ENCODE measurements around the gene MYL11.

Gene MYL11

DNA sequence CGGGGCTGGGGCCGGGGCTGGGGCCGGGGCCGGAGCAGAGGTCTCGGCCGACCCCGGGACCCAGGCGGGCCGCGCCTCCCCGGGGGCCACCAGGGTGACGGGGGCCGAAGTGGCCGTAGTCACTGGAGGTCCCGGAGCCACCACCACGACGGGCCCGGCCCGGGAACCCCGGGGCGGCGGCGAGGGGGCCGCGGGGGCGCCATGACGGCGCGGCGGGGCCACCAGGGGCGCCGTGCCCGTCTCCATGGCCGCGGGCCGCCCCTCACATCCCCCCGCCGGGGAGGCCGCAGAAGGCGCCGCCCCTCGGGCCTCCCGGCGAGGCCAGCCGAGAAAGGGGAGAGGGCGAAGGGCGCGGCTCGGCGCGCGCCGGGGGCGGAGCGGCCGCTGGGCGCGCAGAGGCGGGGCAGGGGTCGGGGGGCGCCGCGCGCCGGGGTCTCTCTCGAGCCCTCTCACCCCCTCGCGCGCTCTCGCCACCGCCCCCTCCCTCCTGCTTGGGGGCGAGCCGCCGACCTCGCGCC is 4.6 kb upstream of the MYL11 start:
- DNase-seq, result no peak

GRCh38 chr16:30370456-30371247 is 4.0 kb upstream of the MYL11 start, which contains the start of gene TBC1D10B:
Gene TBC1D10B, minus strand, starts transcription at chr16:30370494. Its CDS starts 311 bp downstream, at chr16:30370183.
- peak; percentile 86 to 100 (median 100) for DNase-seq

GRCh38 chr16:30371248-30371816 is 3.3 kb upstream of the MYL11 start:
- DNase-seq, result no peak

GRCh38 chr16:30372038-30372712 is 2.4 kb upstream of the MYL11 start:
- peak in 1 of 56 donors; percentile 36 for DNase-seq

GRCh38 chr16:30372725-30373124 is 1.9 kb upstream of the MYL11 start:
- DNase-seq, result no peak

- DNase-seq, result no peak
These were observed 1.3 kb downstream of the MYL11 start for GRCh38 chr16:30375864-30376263.

- no peak for DNase-seq
These were observed 1.9 kb downstream of the MYL11 start for GRCh38 chr16:30376461-30376902.

DNA sequence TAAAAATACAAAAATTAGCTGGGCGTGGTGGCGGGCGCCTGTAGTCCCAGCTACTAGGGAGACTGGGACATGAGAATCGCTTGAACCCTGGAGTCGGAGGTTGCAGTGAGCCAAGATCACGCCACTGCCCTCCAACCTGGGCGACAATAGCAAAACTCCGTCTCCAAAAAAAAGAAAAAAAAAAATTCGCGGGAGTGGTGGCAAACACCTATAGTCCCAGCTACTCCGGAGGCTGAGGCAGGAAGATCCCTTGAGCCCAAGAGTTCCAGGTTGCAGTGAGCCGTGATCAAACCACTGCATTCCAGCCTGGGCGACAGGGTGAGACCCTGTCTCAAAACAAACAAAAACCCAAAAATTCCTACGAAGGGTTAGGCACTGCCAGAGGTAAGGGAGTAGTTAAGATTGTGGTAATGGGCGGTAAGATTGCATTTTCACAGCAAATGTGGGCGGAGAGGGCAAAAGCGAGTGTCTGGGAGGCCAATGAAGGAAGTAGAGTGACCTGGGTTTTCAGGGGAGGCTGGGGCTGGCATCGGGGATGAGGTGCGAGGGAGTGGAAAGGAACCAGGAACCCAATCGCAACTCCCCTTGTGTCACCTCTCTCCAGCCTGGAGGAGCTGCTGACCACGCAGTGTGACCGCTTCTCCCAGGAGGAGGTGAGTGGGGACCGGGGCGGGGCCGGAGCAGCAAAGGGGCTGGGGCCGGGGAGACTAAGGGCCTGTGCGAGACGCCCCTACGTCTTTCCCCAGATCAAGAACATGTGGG is 2.6 kb downstream of the MYL11 start:
- DNase-seq, result peak in 2 of 56 donors; percentile 76 to 84

DNA sequence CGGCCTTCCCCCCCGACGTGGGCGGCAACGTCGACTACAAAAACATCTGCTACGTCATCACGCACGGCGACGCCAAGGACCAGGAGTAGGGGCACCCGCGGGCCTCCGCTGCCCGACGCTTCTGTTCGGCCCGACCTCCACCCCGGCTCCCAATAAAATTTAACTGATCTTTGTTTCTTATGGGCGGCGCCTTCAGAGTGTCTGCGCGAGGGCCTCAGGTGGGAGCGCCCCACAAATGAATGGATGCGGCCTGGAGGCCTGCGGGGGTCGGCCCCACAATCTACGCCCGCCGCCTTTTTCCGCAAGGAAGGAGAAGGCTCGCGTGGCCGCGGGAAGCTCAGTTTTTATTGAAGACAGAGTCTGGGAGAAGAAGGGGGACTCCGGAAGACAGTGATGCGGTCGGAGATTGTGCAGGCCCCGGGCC is 3.2 kb downstream of the MYL11 start:
- peak in 55 of 56 donors; percentile 59 to 96 (median 87) for DNase-seq

DNA sequence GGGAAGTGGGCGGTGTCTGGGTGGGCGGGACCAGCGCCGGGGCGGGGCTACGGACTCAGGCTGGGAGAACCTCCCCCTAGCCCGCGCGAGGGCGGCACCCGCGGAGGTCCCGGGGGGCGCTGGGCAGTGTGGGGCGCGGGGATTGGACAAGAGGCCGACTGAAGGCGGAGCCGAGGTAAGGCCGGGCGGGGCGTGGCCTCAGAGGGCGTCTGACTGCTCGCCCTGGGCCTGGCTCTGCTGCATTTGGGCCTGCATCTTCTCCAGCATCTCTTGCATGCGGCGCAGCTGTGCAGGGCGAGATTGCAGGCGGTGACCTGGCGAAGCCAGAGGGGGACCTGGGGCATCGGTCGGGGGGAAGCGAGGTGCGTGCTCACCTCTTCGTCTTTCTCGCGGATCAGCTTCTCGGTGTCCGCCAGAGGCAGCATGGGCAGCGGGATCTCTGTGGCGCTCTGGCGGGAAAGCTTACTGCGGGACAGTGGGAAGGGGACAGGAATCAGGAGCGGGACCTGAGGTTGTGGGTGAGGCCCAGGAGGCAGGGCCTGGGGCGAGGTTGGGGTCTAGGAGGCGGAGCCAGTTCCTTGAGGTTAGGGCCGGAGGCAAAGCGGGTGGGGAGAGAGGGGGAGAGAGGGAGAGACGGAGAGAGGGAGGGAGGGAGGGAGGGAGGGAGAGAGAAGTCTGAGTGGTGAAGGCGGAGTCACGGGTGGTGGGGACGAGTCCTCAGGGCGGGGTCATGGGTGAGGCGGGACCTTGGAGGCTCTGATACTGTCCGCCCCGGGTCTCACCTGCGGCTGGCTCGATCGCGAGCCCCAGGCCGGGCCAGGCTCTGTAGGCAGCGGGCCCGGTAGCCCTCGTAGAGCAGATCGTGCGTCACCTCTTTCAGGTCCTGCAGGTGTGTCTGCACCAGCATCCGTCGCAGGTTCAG is 3.9 kb downstream of the MYL11 start:
- DNase-seq, result peak; percentile 84 to 100 (median 99)

DNA sequence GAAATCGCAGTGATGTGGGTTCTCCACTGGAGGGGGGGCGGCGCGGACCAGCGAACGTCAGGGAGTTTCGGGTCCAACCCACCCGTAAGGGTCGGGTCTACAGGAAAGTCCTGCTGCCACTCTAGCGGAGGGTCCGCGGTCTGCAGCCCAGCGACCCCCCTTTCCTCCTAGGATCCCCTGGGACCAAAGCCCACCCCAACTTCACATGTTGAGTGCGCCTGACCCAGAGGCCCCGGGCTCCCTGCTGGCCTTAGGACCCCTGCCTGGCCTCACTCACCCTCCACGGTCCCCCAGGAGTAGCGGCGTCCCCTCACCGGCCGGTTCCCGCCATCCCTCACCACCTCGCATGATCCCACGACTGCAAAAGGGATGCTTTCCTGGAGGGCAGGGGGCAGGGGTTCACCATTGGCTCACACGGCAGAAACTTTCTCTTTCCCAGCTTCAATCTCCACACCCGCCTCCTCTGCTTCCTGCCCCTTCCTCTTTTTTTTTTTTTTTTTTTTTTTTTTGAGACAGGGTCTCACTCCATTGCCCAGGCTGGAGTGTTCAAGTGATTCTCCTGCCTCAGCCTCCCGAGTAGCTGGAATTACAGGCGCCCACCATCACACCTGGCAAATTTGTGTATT is 4.7 kb downstream of the MYL11 start:
- DNase-seq, result no peak

DNA sequence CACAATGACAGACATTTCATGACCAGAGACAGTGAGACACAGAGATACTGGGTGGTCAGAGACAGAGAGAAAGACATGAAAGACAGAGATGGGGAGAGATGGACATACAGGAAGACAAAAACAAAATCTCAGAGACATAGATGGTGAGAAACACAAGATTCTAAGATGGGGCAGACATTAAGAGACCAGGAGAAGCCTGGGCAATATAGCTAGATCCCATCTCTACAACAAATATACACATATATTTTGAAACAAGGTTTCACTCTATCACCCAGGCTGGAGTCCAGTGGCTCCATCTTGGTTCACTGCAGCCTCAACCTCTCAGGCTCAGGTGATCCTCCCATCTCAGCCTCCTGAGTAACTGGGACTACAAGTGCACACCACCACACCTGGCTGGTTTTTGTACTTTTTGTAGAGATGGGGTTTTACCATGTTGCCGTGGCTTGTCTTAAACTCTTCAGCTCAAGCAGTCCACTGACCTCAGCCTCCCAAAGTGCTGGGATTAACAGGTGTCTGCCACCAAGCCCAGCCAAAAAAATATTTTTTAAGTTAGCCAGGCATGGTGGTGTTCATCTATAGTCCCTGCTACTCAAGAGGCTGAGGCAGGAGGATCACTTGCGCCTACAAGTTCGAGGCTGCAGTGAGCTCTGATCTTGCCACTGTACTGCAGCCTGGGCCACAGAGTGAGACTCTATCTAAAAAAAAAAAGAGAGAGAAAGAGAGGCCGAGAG is 5.6 kb downstream of the MYL11 start:
- DNase-seq, result no peak

- no peak for DNase-seq
These were observed 6.2 kb downstream of the MYL11 start for GRCh38 chr16:30380803-30381208.

DNA sequence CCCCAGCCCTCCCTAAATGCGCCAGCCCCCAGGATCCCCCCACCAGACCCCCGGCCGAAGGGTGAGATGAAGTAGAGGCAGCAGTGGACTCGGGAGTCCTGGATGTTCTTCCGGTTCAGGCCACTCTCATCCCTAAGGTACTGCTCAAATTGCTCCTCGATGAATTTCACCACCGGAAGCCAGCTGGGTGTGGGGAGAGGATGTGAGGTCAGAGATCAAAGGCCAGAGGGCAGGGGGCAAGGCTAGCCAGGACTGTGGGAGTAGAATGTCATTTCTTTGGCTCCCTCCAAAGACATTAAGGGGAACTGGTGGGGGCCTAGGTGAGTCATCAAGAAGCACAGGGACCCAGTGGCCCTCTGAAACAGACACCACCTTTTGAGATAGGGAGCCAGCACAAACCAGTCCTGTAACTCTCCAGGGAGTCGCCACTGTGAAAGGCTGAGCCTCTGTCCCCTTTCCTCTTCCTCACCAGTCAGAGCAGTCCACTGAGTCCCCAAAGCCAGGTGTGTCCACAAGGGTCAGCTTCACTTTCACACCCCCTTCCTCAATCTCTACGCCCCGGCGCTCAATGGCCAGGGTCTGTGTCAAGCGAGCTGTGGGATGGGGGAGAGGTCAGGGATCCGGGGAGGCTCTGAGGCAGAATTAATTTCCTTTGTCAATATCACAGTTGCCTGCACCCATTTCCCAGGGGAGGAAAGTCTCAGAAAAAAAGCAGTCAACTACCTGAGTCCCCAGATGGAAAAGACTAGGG is 6.9 kb downstream of the MYL11 start:
- DNase-seq, result no peak

- DNase-seq, result no peak
These were observed 7.7 kb downstream of the MYL11 start, which contains the start of gene SEPTIN1 for GRCh38 chr16:30382111-30382881. Gene SEPTIN1, minus strand, starts transcription at chr16:30382561. Its CDS starts 19 bp downstream, at chr16:30382542.

- DNase-seq, result no peak
These were observed 8.9 kb downstream of the MYL11 start for GRCh38 chr16:30383521-30383920.

GRCh38 chr16:30394592-30395154 is 20.1 kb downstream of the MYL11 start:
- DNase-seq, result peak in 4 of 56 donors; percentile 45 to 58 (median 50)
